ENCODE results near the gene UPK1A.

DNA sequence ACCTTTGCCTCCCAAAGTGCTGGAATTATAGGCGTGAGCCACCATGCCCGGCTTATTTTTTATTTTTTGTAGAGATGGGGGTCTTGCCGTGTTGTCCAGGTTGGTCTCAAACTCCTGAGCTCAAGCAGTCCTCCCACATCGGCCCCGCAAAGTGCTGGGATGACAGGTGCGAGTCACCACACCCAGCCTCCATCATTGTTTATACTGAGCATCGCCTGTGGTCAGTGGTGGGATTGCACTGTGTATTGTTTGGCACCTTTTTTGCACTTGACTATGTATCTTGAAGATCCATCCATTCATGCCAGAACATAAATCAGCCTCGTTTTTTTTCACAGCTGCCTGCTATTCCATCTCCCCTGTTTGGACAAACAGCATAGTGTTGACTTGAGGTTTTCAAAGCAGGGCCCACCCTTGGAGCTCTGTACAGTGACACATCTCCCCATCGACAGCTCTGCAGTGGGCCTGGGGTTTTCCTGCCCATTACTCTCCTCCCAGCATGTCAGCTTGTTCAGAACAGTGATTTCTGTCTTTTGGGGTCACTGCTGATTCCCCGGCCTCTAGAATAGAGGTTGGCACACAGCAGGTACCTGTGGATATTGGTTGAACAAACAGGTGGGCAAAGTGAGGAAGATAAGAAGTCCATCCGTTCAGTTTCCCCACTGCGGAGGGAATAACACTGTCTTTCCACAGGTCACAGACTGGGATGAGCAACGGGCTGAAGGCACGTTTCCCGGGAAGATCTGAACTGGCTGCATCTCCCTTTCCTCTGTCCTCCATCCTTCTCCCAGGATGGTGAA lies 8.2 kb upstream of the UPK1A start:
- no peak for TF ChIP-seq CTCF (IDR thresholded peaks at IDR 0.05)
- no peak for TF ChIP-seq POLR2A (IDR thresholded peaks at IDR 0.05)

All from breast epithelium (tissue), 3 donors.